Stimulated activated CD8-positive, alpha-beta memory T cell treated with anti-CD3 and anti-CD28 coated beads, Interleukin-2, amount 100 ng/mL, for 48 hours (primary cell): ENCODE results near the gene ZBTB40.

Source experiments
- DNase-seq, 2 donors: peaks; one replicate each; pipeline ENCODE4 v3.0.0-alpha.2; 2020; ENCODE audit warnings: low read depth in 2 of 2

Gene ZBTB40

GRCh38 chr1:22426781-22427180 is 24.9 kb upstream of the ZBTB40 start:
- DNase-seq, result no peak

- DNase-seq, result no peak
Observed at GRCh38 chr1:22428672-22429071, 23.0 kb upstream of the ZBTB40 start.

- no peak for DNase-seq
Observed at GRCh38 chr1:22431965-22432364, 19.7 kb upstream of the ZBTB40 start.

GRCh38 chr1:22434717-22435116 is 16.9 kb upstream of the ZBTB40 start:
- no peak for DNase-seq

- no peak for DNase-seq
Observed at GRCh38 chr1:22436948-22437347, 14.7 kb upstream of the ZBTB40 start.

- DNase-seq, result no peak
Observed at GRCh38 chr1:22437573-22437972, 14.1 kb upstream of the ZBTB40 start.

- DNase-seq, result no peak
Observed at GRCh38 chr1:22440582-22440981, 11.1 kb upstream of the ZBTB40 start.

GRCh38 chr1:22442212-22442894 is 9.3 kb upstream of the ZBTB40 start:
- DNase-seq, result no peak

GRCh38 chr1:22443332-22443731 is 8.3 kb upstream of the ZBTB40 start:
- DNase-seq, result no peak

- no peak for DNase-seq
Observed at GRCh38 chr1:22444856-22445255, 6.8 kb upstream of the ZBTB40 start.

- DNase-seq, result no peak
Observed at GRCh38 chr1:22447621-22448111, 4.0 kb upstream of the ZBTB40 start.

GRCh38 chr1:22449636-22450035 is 2.0 kb upstream of the ZBTB40 start:
- DNase-seq, result no peak

GRCh38 chr1:22450351-22451021 is 1.2 kb upstream of the ZBTB40 start:
- no peak for DNase-seq

GRCh38 chr1:22452481-22452957 is 868 bp downstream of the ZBTB40 start:
- no peak for DNase-seq

- no peak for DNase-seq
Observed at GRCh38 chr1:22453181-22453580, 1.5 kb downstream of the ZBTB40 start.

GRCh38 chr1:22454476-22455056 is 2.9 kb downstream of the ZBTB40 start:
- no peak for DNase-seq

GRCh38 chr1:22457345-22457744 is 5.7 kb downstream of the ZBTB40 start:
- no peak for DNase-seq

GRCh38 chr1:22457836-22458235 is 6.2 kb downstream of the ZBTB40 start:
- DNase-seq, result no peak

- no peak for DNase-seq
Observed at GRCh38 chr1:22461100-22461499, 9.4 kb downstream of the ZBTB40 start.

GRCh38 chr1:22461678-22462527 is 10.3 kb downstream of the ZBTB40 start:
- DNase-seq, result no peak

- DNase-seq, result no peak
Observed at GRCh38 chr1:22462928-22463327, 11.3 kb downstream of the ZBTB40 start.

- DNase-seq, result no peak
Observed at GRCh38 chr1:22465015-22465565, 13.4 kb downstream of the ZBTB40 start.
